ENCODE results near the gene DNMBP.

DNA sequence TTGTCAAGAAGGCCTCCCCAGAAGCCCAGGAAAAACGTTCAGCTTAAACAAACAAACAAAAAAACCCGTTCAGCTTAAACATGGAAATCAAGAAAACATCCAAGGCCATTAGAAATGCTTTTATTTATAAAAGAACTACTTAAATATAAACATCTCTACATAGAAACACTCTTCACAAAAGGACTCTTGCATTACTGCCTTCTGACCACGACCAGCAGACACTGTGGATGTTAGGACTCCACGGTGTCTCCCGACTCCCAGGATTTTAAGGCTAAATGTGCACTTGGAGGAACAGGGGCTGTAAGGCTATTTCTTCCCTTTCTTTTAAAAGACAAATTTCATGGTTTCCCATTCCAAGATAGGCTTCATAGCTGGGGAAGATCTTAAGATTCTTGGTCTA, 134.3 kb downstream of the DNMBP start:
- TF ChIP-seq POLR2A (IDR thresholded peaks at IDR 0.05; ENCODE audit: low read length) = no peak
- no peak for TF ChIP-seq GATA1 (IDR thresholded peaks at IDR 0.05; ENCODE audit: low read depth, low read length)
